Left ventricle myocardium inferior (tissue), 1 donor: ENCODE results near the gene RIBC2. TPM values are rescaled to one million over a fixed set of nuclear protein-coding genes. Genes with fewer than 3 reads are reported as not detected.

Experiments
- DNase-seq: peaks from one replicate; pipeline ENCODE4 v3.0.0-alpha.2; 2020
- H3K27ac ChIP-seq: fragments of 200-600 bp; replicated peaks from 2 replicates; pipeline ENCODE4 v1.8.0; 2021
- H3K27me3 ChIP-seq: fragments of 200-600 bp; 2 replicates; pipeline ENCODE4 v1.8.0; 2021; ENCODE audit warnings: low read depth
- H3K36me3 ChIP-seq: fragments of 200-600 bp; 2 replicates; pipeline ENCODE4 v1.8.0; 2021
- H3K4me1 ChIP-seq: fragments of 200-600 bp; 2 replicates; pipeline ENCODE4 v1.8.0; 2021
- H3K4me3 ChIP-seq: fragments of 200-600 bp; 2 replicates; pipeline ENCODE4 v1.8.0; 2021; ENCODE audit warnings: mild to moderate bottlenecking, moderate library complexity
- H3K9me3 ChIP-seq: fragments of 200-600 bp; replicated peaks from 2 replicates; pipeline ENCODE4 v1.8.0; 2021
- CTCF ChIP-seq: fragments of 200-600 bp; IDR thresholded peaks from 2 replicates; pipeline ENCODE4 v1.8.0; 2021; ENCODE audit warnings: antibody characterized with exemption, mild to moderate bottlenecking, borderline replicate concordance
- intact Hi-C: fragments of 100-400 bp; cut with micrococcal nuclease; formaldehyde crosslinking; loops from one replicate; pipeline ENCODE4 v1.11.0; 2022
- total RNA-seq: library from RNA; stranded (reverse); fragmentation: NEBNext Ultra II Directional; extraction: Animal tissue kit (Norgen Biotek cat#: 25700); gene quantifications from one replicate; pipeline ENCODE4 v1.2.1, GENCODE V29; 2021
- donor health status: DM: no; HTN: yes; CAD: no; lungs with severe emphysema.

RIBC2 gene
- total RNA-seq, 1 donor from 2014 or later, result not detected

- peak overlapping the region; percentile 12 for H3K27ac ChIP-seq
- H3K4me3 ChIP-seq, result no peak overlapping the region
- no peak for TF ChIP-seq CTCF
- no peak for DNase-seq
- intact Hi-C loops, result no loop called here
- peaks cover 11% of the 10 kb centered on the region for H3K27me3 ChIP-seq
- no peaks in the 10 kb centered on the region for H3K36me3 ChIP-seq
- peaks cover 16% of the 10 kb centered on the region for H3K4me1 ChIP-seq
- no peaks in the 10 kb centered on the region for H3K9me3 ChIP-seq
Observed at GRCh38 chr22:45475851-45476514, 62.5 kb downstream of the RIBC2 start.

- Histone ChIP-seq H3K36me3 (no peaks in the 10 kb centered on the region), H3K27ac (no peak overlapping the region), H3K27me3 (peaks cover 14% of the 10 kb centered on the region), H3K4me1 (peaks cover 16% of the 10 kb centered on the region), H3K9me3 (no peaks in the 10 kb centered on the region), H3K4me3 (no peak overlapping the region)
- no peak for DNase-seq
- no peak for TF ChIP-seq CTCF
- intact Hi-C loops, result no loop called here
Observed at GRCh38 chr22:45476814-45477213, 63.3 kb downstream of the RIBC2 start.

- intact Hi-C loops, result no loop called here
- DNase-seq, result no peak
Observed at GRCh38 chr22:45477366-45478107, 64.0 kb downstream of the RIBC2 start.

GRCh38 chr22:45478108-45478771, 64.7 kb downstream of the RIBC2 start:
- peaks cover 14% of the 10 kb centered on the region for H3K27me3 ChIP-seq
- H3K27ac ChIP-seq, result peak overlapping the region; percentile 54
- no peak for DNase-seq
- H3K36me3 ChIP-seq, result no peaks in the 10 kb centered on the region
- no peak overlapping the region for H3K4me3 ChIP-seq
- intact Hi-C loops, result no loop called here
- no peaks in the 10 kb centered on the region for H3K9me3 ChIP-seq
- no peak for TF ChIP-seq CTCF
- peaks cover 16% of the 10 kb centered on the region for H3K4me1 ChIP-seq

More at GRCh38 chr22:45477366-45478107, 64.0 kb downstream of the RIBC2 start:
- no peak overlapping the region for H3K4me3 ChIP-seq
- peaks cover 14% of the 10 kb centered on the region for H3K27me3 ChIP-seq
- H3K27ac ChIP-seq, result no peak overlapping the region
- no peaks in the 10 kb centered on the region for H3K36me3 ChIP-seq
- no peak for TF ChIP-seq CTCF
- H3K9me3 ChIP-seq, result no peaks in the 10 kb centered on the region
- peaks cover 16% of the 10 kb centered on the region for H3K4me1 ChIP-seq

GRCh38 chr22:45480717-45481116, 67.2 kb downstream of the RIBC2 start:
- intact Hi-C loops, result no loop called here
- Histone ChIP-seq H3K9me3 (no peaks in the 10 kb centered on the region), H3K36me3 (no peaks in the 10 kb centered on the region), H3K27me3 (peaks cover 22% of the 10 kb centered on the region), H3K27ac (no peak overlapping the region), H3K4me3 (no peak overlapping the region), H3K4me1 (peaks cover 11% of the 10 kb centered on the region)
- TF ChIP-seq CTCF, result no peak
- no peak for DNase-seq
